Aorta (tissue), 5 donors: Measurements from ENCODE around the gene VPS9D1. TPM values are rescaled to one million over a fixed set of nuclear protein-coding genes. Genes with fewer than 3 reads are reported as not detected.

Experiments
- ATAC-seq: fragments of 200-7000 bp; cut with Tn5 transposase; one replicate; pipeline ENCODE4 v1.9.1; 2022; ENCODE audit warnings: moderate library complexity; ENCODE audit not compliant: low FRiP score
- DNase-seq, 2 donors: peaks; one replicate each; pipeline ENCODE4 v3.0.0-alpha.2; 2020
- H3K27ac ChIP-seq, 2 donors: one replicate each; pipeline ENCODE4 v1.5.1; 2013; ENCODE audit warnings: low read length in 2 of 2, mild to moderate bottlenecking in 2 of 2, moderate library complexity in 2 of 2, control low read depth in 1 of 2, inconsistent platforms in 1 of 2, low read depth in 1 of 2
- H3K27me3 ChIP-seq, 2 donors: one replicate each; pipeline ENCODE4 v1.6.1; 2013; ENCODE audit warnings: control low read depth in 1 of 2, low read length in 1 of 2, mild to moderate bottlenecking in 1 of 2, moderate library complexity in 1 of 2; ENCODE audit not compliant: insufficient read depth in 2 of 2, control insufficient read depth in 1 of 2
- H3K36me3 ChIP-seq, 2 donors: one replicate each; pipeline ENCODE4 v1.6.1; 2013; ENCODE audit warnings: control low read depth in 1 of 2, low read length in 1 of 2, mild to moderate bottlenecking in 1 of 2; ENCODE audit not compliant: insufficient read depth in 2 of 2, control insufficient read depth in 1 of 2
- H3K4me1 ChIP-seq, 2 donors: one replicate each; pipeline ENCODE4 v1.6.1; 2013; ENCODE audit warnings: low read length in 2 of 2, control low read depth in 1 of 2, mild to moderate bottlenecking in 1 of 2, moderate library complexity in 1 of 2; ENCODE audit not compliant: insufficient read depth in 2 of 2, control insufficient read depth in 1 of 2
- H3K4me3 ChIP-seq, 2 donors: one replicate each; pipeline ENCODE4 v1.5.1; 2013; ENCODE audit warnings: low read length in 2 of 2, control low read depth in 1 of 2, mild to moderate bottlenecking in 1 of 2
- H3K9me3 ChIP-seq: one replicate; pipeline ENCODE4 v1.6.1; 2013; ENCODE audit warnings: mild to moderate bottlenecking, low read length; ENCODE audit not compliant: control insufficient read depth
- WGBS, 2 donors: extraction: QIAGEN DNeasy Blood & Tissue Kit; methylation state at CpG; one replicate each; pipeline ENCODE4 v1.1.7; 2013; 5-methylcytosine and 5-hydroxymethylcytosine counted together
- intact Hi-C, 2 donors: fragments of 100-400 bp; cut with DNase I; formaldehyde crosslinking; loops; one replicate each; pipeline versions ENCODE4 v1.14.2 to v1.15.0; 2022
- polyA plus RNA-seq, 2 donors: library from polyadenylated mRNA; stranded (reverse); fragments of 200-250 nt; gene quantifications; one replicate each; pipeline ENCODE4 v1.2.3, GENCODE V29; 2013
- total RNA-seq, 2 donors: library from RNA; stranded (reverse); fragmentation: NEBNext Ultra II Directional; extraction: Animal tissue kit (Norgen Biotek cat#: 25700); gene quantifications; one replicate each; pipeline ENCODE4 v1.2.1, GENCODE V29; 2021
- donor health status: healthy with polysubstance abuse.
- donor health status: Bipolar disorder and iron deficiency.
- donor health status: DM: no; HTN: no; CAD: no.
- donor health status: DM: no; HTN: no; CAD: no.
- donor health status: DM: yes; HTN: yes; CAD: no.

VPS9D1 gene
- total and polyA plus RNA-seq, 4 donors = 5.1 to 34.5 (median 12.8) TPM

DNA sequence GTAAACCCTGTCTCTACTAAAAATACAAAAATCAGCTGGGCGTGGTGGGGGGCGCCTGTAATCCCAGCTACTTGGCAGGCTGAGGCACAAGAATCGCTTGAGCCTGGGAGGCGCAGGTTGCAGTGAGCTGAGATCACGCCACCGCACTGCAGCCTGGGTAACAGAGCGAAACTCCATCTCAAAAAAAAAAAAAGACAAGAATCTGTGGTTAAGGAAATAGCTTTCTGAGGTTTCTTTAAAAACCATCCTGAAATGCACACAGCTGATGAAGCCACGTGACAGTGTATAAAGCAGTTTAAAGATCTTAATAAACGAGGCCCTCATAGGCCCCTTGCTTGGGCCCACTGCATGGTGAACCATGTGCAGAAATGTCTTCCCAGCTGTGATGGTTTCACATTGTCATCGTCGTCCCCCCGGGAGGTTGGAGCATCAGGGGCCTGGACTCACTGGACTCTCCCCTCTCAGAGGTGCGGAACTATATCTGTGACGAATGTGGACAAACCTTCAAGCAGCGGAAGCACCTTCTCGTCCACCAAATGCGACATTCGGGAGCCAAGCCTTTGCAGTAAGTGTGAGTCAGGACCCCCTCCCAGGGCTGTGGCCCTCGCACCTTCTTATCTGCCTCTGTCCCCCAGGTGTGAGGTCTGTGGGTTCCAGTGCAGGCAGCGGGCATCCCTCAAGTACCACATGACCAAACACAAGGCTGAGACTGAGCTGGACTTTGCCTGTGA lies 16.8 kb upstream of the VPS9D1 start:
- intact Hi-C loops = loop anchor here in 1 of 2 donors (10.0 kb wide), 1 partner anchor 47 kb away; no protein-coding TSS in a partner anchor
- Histone ChIP-seq H3K9me3 (no peaks in the 10 kb centered on the region), H3K36me3 (peaks cover 0 to 16% of the 10 kb centered on the region in 2 donors), H3K4me3 (no peak overlapping the region), H3K27me3 (no peaks in the 10 kb centered on the region), H3K4me1 (no peaks in the 10 kb centered on the region), H3K27ac (no peak overlapping the region)
- no peak for ATAC-seq
- no peak for DNase-seq
- 91 to 94% methylated on average over 20 of the region's 20 CpGs for WGBS, 2 donors

DNA sequence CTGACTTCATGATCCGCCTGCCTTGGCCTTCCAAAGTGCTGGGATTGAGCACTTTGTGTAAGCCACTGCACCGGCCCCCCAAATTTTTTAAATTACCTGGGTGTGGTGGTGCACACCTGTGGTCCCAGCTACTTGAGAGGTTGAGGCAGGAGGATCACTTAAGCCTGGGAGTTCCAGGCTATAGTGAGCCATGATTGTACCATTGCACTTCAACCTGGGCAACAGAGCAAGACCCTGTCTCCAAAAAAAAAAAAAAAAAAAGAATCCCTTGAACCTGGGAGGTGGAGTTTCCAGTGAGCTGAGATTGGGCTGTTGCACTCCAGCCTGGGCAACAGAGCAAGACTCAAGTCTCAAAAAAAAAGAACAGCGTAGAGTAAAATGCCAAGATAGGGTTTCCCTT lies 15.9 kb upstream of the VPS9D1 start:
- Histone ChIP-seq H3K27me3 (no peaks in the 10 kb centered on the region), H3K4me3 (no peak overlapping the region), H3K36me3 (peaks cover 0 to 19% of the 10 kb centered on the region in 2 donors), H3K9me3 (no peaks in the 10 kb centered on the region), H3K4me1 (no peaks in the 10 kb centered on the region), H3K27ac (no peak overlapping the region)
- no peak for DNase-seq
- WGBS, 2 donors = 93 to 96% methylated on average over 3 of the region's 3 CpGs
- intact Hi-C loops = loop anchor here in 1 of 2 donors (10.0 kb wide), 1 partner anchor 48 kb away; no protein-coding TSS in a partner anchor
- ATAC-seq = no peak

DNA sequence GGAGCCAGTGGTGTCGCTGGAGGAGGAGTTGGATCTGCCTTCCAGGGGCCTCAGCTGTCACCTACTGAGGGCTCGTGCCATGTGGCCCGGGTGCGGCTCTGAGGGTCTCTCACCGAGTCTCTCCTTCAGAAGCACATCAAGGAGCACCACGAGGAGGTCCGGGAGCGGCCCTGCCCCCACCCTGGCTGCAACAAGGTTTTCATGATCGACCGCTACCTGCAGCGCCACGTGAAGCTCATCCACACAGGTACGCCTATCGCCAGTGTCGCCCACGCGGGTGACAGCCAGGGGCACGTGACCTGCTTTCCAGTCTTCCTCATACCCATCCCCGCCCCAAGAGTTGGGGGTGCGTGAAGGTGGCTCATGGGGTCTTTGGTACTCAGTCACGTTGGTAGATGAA lies 13.1 kb upstream of the VPS9D1 start:
- Histone ChIP-seq H3K27ac (no peak overlapping the region), H3K4me1 (no peaks in the 10 kb centered on the region), H3K27me3 (no peaks in the 10 kb centered on the region), H3K36me3 (peaks cover 0 to 24% of the 10 kb centered on the region in 2 donors), H3K4me3 (no peak overlapping the region), H3K9me3 (no peaks in the 10 kb centered on the region)
- DNase-seq (no peak), ATAC-seq (no peak)
- intact Hi-C loops = loop anchor here in 1 of 2 donors (10.0 kb wide), 1 partner anchor 51 kb away; no protein-coding TSS in a partner anchor
- WGBS, 2 donors = 89 to 90% methylated on average over 21 of the region's 21 CpGs

DNA sequence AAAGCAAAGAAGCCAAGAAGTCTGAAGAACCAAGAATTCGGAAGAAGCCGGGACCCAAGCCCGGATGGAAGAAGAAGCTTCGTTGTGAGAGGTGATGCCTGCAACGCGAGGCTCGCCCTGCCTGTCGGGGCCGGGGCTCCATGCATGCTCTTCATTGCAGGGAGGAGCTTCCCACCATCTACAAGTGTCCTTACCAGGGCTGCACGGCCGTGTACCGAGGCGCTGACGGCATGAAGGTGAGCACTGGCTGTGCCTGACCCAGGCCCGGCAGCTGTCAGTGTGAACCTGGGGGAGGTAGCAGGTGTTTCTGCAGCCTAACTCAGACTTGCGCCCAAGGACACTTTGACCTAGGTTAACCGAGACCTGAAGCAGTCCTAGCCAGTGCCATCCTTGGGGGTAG lies 12.6 kb upstream of the VPS9D1 start:
- H3K36me3 ChIP-seq = peaks cover 0 to 22% of the 10 kb centered on the region in 2 donors
- WGBS, 2 donors = 87 to 88% methylated on average over 17 of the region's 17 CpGs

DNA sequence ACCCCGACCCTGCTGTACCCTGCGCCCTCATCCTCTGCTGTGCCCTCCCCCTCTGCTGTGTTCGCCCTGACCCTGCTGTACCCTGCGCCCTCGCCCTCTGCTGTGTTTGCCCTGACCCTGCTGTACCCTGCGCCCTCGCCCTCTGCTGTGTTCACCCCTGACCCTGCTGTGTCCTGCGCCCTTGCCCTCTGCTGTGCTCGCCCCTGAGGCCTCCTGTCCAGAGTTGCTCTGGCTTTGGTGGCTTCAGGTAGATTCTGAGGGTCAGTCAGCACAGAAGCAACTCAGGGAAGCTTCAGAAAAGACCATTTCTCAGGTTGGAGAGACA lies 12.2 kb upstream of the VPS9D1 start:
- Histone ChIP-seq H3K9me3 (no peaks in the 10 kb centered on the region), H3K27ac (no peak overlapping the region), H3K27me3 (no peaks in the 10 kb centered on the region), H3K36me3 (peaks cover 0 to 19% of the 10 kb centered on the region in 2 donors), H3K4me1 (no peaks in the 10 kb centered on the region), H3K4me3 (no peak overlapping the region)
- DNase-seq (no peak), ATAC-seq (no peak)
- 94 to 95% methylated on average over 9 of the region's 9 CpGs for WGBS, 2 donors
- intact Hi-C loops = loop anchor here in 1 of 2 donors (10.0 kb wide), 1 partner anchor 52 kb away; no protein-coding TSS in a partner anchor

More for the DNA sequence above, 12.6 kb upstream of the VPS9D1 start:
- intact Hi-C loops = loop anchor here in 1 of 2 donors (10.0 kb wide), 1 partner anchor 51 kb away; no protein-coding TSS in a partner anchor
- DNase-seq (no peak), ATAC-seq (no peak)
- H3K4me1 ChIP-seq = no peaks in the 10 kb centered on the region
- H3K27ac ChIP-seq = no peak overlapping the region
- no peaks in the 10 kb centered on the region for H3K27me3 ChIP-seq
- H3K9me3 ChIP-seq = no peaks in the 10 kb centered on the region
- no peak overlapping the region for H3K4me3 ChIP-seq

DNA sequence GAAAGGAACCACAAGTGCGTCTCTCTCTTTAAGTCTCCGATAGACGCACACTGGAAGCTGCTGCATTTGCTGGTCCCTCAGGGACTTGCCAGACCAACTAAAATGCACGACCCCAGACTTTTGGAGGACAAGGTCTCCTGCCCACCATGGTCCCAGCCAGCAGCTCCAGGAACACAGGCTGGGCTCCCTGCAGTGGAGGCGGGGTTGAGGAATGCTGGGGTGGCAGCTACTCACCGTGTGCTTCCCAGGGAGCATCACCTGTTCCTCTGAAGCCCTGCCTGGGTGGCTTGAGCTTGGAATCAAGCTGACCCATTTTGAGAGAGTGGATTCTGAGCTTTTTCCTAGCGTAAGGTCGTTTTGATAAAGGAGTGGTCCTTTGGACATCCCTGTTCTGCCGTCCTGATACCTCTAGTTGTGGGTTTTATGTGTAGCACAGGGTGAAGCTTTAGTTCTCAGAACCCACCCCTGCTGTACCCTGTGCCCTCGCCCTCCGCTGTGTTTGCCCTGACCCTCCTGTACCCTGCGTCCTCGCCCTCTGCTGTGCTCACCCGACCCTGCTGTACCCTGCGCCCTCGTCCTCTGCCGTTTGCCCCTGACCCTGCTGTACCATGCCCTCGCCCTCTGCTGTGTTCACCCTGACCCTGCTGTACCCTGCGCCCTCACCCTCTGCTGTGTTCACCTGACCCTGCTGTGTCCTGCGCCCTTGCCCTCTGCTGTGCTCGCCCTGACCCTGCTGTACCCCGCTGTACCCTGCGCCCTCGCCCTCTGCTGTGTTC lies 11.6 kb upstream of the VPS9D1 start:
- no peak for ATAC-seq
- Histone ChIP-seq H3K4me3 (no peak overlapping the region), H3K27ac (no peak overlapping the region), H3K36me3 (peaks cover 0 to 21% of the 10 kb centered on the region in 2 donors), H3K9me3 (no peaks in the 10 kb centered on the region), H3K4me1 (no peaks in the 10 kb centered on the region), H3K27me3 (no peaks in the 10 kb centered on the region)
- DNase-seq = no peak
- intact Hi-C loops = loop anchor here in 1 of 2 donors (10.0 kb wide), 1 partner anchor 52 kb away; no protein-coding TSS in a partner anchor
- WGBS, 2 donors = 89% methylated on average over 19 to 24 of the region's 24 CpGs

DNA sequence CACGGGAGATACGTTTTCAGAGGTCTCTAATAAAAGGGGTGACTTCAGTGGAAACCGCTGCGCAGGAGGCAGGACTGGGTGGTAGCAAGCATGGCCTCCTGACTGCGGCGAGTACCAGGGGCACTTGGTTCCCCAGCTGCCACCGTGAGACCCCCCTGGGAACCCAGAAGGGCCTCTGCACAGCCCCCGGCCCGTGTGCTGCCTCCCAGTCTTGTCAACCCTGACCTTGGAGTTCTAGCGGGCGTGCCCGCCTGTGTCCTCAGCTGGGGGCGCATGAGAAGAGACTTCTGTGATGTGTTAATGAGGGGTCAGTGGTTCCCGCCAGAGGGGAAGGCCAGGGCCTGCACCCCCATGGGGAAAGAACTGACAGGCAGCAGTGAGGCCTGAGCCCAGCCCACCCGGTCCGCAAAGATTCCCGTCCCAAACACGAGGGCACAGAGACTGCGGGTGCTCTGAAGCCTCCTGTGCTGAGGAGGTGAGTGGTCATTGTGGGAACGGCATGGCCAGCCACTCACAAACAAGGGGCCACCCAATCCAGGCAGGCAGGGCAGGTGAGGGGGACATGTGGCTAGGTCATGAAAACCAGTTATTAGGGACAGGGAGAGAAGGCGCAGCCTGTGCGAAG lies 10.0 kb upstream of the VPS9D1 start:
- H3K4me1 ChIP-seq = no peaks in the 10 kb centered on the region
- no peak for DNase-seq
- WGBS, 2 donors = 81 to 85% methylated on average over 21 of the region's 22 CpGs
- intact Hi-C loops = loop anchor here in 1 of 2 donors (10.0 kb wide), 1 partner anchor 54 kb away; no protein-coding TSS in a partner anchor
- H3K27me3 ChIP-seq = no peaks in the 10 kb centered on the region
- no peak overlapping the region for H3K4me3 ChIP-seq
- H3K36me3 ChIP-seq = peaks cover 0 to 21% of the 10 kb centered on the region in 2 donors
- H3K27ac ChIP-seq = no peak overlapping the region
- ATAC-seq = no peak
- no peaks in the 10 kb centered on the region for H3K9me3 ChIP-seq

DNA sequence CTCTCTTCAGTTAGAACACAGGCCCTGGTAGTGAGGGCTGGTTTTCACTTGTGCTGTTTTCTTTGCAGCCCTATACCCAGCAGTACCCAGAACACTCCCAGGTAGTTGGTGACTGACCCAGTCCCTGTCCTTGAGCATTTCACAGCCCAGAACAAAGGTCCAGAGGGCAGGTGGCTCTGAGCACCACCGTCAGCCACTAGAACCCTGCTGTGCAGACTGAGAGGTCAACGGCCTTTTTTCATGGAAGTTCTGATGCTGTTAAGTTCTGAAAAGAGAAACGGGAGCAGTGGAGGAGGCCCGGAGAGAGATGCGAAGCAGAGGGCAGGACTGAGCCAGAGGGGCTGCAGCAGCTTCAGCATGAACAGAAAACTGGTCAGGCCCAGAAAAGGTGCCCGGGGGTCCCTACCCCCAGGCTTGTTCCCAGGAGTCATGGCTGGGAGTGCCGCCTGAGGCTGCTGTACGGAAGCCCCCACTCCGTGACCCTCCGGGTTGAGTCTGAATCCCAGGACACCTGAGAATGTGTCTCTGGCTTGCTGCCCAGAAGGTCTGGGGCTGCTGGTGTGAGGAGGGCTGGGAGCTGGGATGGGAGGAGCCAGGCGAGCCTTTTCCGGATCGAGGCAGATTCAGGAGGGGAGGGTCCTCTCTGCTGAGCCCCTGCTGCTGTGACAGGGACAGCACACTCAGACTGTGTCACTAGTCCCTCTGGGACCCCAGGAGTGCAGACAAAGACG lies 9.3 kb upstream of the VPS9D1 start:
- WGBS, 2 donors = 61 to 66% methylated on average over 14 of the region's 14 CpGs
- ATAC-seq (no peak), DNase-seq (no peak)
- H3K4me1 ChIP-seq = no peaks in the 10 kb centered on the region
- intact Hi-C loops = loop anchor here in 1 of 2 donors (10.0 kb wide), 1 partner anchor 55 kb away; no protein-coding TSS in a partner anchor
- no peaks in the 10 kb centered on the region for H3K9me3 ChIP-seq
- H3K4me3 ChIP-seq = no peak overlapping the region
- peaks cover 0 to 21% of the 10 kb centered on the region in 2 donors for H3K36me3 ChIP-seq
- no peaks in the 10 kb centered on the region for H3K27me3 ChIP-seq
- H3K27ac ChIP-seq = no peak overlapping the region
